NCI-H2171 (cell line): ENCODE measurements around the gene CRIM1.
A peak's percentile ranks its signal among the peaks of the same experiment; 100 is the strongest.
"Not testable (repeated sequence)": the region's sequence is repeated elsewhere in the genome, so short reads cannot be mapped to it uniquely, and the experiment has no call there.

Experiments used
- DNase-seq: peaks from one replicate; lab custom pipeline; 2025; lab: John Stamatoyannopoulos, UW

The CRIM1 gene

DNA sequence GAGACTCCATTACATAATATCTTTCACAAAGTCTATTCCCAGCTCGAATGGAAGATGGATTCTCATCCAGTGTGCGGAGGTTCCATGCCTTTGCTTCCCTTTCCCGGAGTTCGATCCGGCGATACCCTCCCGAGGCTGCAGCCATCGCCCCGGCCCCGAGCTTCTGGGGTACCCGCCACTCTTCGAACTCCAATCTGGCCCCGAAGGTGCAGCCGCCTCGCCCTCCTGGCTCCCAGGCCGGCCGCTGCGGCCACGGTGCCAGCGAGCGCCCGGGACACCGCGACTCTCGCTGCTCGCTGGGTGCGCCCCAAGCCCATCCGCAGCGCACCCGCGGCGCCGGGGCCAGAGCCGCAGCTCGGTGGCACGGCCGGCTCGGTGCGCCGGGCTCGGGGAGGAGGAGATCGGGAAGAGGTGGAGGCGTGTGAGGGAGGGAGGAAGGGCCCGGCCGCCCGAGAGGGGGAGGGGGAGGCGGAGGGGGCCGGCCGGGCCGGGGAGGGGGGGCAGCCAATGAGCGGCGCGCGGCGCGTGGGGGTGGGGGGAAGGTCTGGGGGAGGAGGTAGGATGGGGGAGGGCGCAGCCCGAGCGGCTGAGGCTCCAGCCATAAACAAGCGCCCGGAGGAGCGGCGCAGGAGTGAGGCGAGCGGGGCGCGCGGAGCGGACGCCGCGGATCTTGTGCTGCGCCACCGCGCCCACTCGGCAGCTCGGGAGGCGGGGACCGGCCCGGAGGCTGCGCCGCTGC, at the start of gene CRIM1:
Gene CRIM1, plus strand, starts transcription at position 628 of the 739 bp plus-strand sequence. CDS start 515 bp downstream, outside the sequence.
- peak; percentile 62 for DNase-seq

- no peak for DNase-seq
These were observed 48.1 kb upstream of the CRIM1 start for GRCh38 chr2:36307441-36307840.

DNA sequence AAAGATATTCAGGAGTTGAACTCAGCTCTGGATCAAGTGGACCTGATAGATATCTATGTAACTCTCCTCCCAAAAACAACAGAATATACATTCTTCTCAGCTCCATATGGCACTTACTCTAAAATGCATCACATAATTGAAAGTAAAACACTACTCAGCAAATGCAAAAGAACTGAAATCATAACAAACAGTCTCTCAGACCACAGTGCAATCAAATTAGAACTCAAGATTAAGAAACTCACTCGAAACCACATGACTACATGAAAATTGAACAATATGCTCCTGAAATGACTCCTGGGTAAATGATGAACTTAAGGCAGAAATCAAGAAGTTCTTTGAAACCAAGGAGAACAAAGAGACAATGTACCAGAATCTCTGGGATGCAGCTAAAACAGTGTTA, 45.1 kb upstream of the CRIM1 start:
- DNase-seq, result not testable (repeated sequence)

DNA sequence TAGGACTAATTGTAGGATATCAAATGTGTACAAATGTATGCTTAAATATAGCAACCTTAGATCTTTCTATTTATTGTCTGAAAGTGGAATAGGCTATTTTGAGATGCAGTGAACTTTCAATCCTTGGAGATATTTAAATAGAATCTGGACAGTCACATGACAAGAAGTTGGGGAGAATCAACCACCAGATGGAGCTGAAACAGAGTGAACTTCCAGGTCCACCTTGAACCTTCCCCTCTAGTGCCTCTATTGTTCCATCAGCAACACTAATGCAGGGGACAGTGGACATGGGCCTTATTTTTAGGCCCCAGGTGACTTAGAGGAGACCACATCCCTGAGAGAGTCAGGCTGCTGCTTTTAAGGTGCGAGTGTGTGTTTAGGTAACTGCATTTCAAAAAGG, 37.0 kb upstream of the CRIM1 start:
- no peak for DNase-seq

DNA sequence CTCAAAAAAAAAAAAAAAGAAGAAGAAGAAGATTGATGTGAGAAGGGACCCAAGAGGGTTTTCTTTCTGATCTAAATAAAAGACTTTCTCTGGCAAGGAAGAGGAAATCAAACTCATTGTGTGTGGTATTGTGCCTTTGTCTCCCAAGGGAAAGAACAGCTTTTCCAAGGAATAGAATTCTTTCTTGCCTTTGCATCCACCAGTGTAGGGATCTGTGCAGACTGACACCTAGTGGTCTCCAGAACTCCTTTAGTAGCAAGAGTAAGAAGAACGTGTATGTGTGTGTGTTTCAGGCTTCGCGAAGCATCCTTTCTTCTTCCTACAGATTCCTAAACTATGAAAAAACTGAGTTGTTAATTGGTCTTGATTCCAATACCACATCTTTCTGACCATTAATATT, 33.5 kb upstream of the CRIM1 start:
- no peak for DNase-seq

DNA sequence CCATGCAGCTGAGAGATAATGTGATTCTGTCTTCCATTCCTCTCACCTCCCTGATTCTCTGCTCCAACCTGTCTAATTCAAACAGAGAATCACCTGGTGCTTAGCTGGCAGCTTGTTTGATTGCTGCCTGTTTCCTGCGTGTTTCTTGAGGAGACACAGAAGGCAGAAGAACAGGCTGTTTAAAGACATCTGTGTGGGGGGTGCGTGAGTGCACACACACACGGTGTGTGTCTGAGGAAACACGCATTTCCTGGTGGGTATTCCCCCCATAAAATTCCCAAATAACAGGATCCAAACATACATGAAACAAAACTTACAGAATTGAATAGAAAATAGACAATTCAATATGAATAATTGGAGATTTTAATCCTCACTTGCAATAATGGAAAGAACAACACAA, 29.3 kb upstream of the CRIM1 start:
- DNase-seq, result no peak

- DNase-seq, result no peak
These were observed 26.3 kb upstream of the CRIM1 start for GRCh38 chr2:36329251-36329650.

DNA sequence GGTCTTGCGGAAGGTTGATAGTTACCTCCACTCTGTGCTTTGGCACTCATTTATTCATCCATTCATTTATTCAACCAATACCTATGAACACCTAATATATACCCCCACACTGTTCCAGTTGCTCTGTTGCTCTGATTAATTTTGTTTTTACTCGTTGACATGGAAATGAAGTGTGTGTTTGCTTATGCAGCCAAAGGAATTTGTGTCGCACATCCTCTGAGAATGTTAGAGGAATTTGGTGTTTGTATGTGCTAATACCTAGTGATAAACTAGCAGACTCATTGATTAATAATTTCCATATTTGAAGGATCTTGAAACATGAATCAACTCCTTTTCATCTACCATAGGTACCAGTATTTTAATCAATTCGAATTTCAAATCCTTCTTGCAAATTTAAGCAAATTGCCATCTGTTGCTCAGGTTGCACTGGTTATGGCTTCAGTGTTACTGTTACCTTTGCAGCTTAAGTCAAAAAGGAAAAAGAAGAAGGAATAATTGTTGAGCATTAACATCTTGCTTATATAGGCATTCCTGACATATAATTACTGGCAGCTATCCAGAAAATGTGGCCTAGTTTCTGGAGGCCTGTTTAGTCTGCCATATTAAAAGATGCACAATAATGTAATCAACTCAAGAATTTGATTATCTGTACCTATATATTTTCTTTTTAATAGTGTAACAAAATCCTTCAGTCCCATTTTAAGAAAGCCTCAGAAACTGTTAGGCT, 25.7 kb upstream of the CRIM1 start:
- no peak for DNase-seq

DNA sequence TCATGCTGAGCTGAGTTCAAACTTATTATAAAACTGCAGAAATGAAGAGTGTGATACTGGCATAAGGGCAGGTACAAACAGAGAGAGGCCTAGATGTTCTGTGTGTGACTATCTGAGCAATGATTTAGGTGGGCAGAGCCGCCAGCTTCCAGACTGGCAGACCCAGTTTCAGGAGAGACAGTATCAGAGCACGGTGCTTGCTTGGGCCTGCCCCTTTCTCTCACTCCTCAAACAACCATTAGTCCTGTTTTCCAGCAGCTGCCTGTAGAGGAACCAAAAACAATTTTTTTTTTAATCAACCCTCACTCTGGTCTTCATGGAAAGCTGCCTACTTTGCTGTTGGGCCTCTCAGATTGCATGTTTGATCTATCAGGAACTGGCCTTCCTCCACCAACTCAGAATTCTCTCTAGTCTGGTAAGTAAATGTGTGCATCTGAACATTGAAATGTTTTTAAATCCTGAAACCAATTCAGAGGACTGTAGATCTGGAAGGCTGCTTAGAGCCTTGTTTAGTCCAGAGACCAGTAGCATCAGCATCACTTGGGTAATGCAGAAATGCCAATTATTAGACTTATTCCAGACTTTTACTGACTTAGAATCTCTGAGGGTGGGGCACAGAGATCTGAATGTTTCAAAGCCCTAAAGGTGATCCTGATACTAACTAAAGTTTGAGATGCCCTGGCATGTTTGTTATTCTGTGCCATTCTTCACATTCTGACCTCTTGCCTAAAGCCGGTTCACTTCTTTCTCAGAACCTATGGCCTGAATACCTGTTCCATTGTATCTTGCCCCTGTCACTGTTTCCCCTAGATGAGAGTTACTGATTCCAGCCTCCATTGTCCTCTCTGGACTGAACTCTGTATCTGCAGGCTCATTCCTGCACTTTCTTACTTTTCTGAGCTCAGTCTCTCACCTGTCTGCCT, 24.8 kb upstream of the CRIM1 start:
- no peak for DNase-seq

- no peak for DNase-seq
These were observed 22.1 kb upstream of the CRIM1 start for GRCh38 chr2:36333350-36334012.

- no peak for DNase-seq
These were observed 20.0 kb upstream of the CRIM1 start for GRCh38 chr2:36335597-36335996.

DNA sequence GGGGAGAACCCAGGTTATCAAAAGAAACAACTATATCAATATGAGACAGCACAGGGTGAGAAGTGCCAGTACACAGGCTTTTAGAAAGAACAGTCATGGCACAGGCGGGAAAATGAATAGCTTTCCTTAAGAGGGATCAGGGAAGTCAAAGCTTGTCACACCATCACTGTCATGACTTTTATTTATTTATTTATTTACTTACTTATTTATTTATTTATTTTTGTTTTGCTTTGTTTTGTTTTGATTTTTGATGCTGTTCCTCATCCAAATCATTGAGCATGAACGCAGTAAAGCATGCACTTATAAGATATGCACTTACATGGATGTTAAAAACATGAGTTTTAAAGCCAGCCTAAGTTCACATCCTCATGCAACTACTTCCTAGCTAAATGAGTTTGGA, 19.3 kb upstream of the CRIM1 start:
- DNase-seq, result no peak

- no peak for DNase-seq
These were observed 18.2 kb upstream of the CRIM1 start for GRCh38 chr2:36337354-36337753.

- no peak for DNase-seq
These were observed 17.3 kb upstream of the CRIM1 start for GRCh38 chr2:36338124-36338826.

DNA sequence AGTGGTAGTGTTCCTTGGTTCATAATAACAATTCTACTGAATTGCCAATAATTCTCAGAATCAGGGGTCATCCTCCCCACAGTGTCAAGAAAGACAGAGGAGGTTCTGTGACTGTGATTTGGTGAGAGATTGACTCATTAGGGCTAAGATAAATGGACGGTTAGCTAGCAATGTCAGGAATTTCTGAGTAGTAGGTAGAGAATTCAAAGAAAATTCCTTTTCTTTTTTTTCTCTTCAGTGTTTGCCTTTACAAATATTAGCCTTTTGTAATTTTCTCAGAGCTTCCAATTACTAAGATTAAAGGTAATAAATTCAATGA, 16.8 kb upstream of the CRIM1 start:
- no peak for DNase-seq

DNA sequence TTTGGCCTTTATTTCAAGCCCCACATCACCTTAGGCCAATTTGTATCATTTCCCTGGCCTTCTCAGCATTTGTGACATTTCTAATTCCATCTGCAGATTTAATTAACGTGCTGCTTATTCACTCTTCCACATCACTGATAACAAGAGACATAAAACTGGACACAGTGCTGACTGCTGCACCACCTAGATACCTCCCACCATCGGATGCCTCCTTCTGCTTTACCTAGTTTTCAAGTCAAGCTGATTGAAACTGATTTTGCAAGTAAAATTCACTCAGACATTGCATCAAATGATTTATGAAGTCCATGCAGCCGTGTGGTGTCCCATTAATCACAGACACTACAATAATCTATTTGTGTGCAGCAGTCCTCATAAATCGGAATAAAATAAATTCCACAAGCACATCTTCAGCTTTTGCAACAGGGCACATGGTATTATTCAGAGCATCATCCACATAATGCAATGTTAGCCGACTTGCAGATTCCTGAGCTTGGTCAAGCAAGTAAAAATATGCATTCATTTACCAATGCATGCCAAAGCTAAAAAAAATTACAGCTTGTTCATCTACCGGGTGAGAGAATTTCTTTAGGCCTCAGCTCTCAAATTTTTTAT, 15.9 kb upstream of the CRIM1 start:
- DNase-seq, result no peak

DNA sequence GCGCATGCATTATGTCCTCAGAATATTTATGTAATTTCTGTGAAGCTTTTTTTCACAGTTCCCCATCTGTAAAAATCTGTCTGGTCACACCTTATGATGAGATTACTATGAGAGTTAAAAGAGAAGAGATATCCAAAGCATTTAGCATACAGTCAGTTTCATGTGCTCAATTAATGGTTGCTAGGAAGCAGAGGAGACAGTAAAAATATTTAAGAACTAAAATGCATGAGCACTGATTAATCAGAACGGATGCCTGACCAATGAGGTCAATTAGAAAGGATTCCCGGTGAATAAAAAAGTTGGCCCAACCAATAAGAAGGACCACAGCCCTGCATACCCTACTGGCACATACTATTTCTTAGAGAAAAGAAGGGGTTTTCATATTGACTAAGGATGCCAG, 12.0 kb upstream of the CRIM1 start:
- no peak for DNase-seq

GRCh38 chr2:36348721-36349120, 6.9 kb upstream of the CRIM1 start:
- DNase-seq, result no peak

DNA sequence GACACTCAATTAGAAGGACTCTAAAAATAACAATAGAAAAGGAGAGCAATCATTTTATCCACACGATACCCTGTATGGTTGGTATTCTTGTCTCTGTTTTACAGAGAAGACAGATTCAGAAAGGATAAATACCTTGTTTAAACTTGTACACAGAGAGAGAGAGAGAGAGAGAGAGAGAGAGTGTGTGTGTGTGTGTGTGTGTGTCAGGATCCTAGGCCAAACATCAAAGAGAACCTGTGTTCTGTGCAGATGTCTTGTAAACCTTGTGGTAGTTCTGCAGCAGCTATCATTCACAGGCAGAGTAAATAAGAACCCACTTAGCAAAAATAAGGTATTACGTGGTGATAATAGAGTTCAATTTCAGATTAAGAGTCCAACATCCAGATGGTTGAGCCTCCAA, 4.3 kb upstream of the CRIM1 start:
- DNase-seq, result no peak

DNA sequence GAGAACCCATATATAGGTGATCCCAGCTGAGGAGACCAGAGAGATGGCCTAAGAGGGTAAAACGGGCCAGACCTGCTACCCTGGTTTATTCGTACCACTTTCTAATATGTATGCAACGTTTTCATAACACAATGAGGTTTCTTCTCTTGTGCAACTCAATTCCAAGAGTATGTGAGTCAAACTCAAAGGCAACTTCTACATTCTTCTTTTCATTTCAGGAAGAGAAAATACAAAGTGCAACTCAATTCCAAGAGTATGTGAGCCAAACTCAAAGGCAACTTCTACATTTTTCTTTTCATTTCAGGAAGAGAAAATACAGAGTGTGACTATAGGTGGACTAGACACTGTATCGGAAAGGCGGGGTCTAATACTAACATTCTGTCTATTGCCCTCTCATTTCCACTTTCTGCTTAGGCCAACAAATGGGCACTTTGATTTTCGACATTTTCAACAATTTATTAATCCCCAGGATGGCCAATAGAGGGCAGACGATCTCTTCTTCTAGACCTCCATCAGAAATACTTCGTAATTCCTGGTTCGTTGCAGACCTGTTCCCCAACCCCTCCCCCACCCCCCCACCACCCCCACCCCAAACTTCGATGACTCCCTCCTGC, 3.7 kb upstream of the CRIM1 start:
- peak; percentile 19 for DNase-seq

- DNase-seq, result no peak
These were observed 2.9 kb upstream of the CRIM1 start for GRCh38 chr2:36352701-36353100.
